Glomerular visceral epithelial cell (primary cell): ENCODE measurements around the gene DISC1.
A peak's percentile ranks its signal among the peaks of the same experiment; 100 is the strongest.

Experiments used
- DNase-seq: peaks from one replicate; pipeline ENCODE4 v3.0.0-alpha.2; 2016; ENCODE audit errors: extremely low spot score

The DISC1 gene

GRCh38 chr1:231695439-231696255, 69.1 kb downstream of the DISC1 start:
- DNase-seq = no peak

DNA sequence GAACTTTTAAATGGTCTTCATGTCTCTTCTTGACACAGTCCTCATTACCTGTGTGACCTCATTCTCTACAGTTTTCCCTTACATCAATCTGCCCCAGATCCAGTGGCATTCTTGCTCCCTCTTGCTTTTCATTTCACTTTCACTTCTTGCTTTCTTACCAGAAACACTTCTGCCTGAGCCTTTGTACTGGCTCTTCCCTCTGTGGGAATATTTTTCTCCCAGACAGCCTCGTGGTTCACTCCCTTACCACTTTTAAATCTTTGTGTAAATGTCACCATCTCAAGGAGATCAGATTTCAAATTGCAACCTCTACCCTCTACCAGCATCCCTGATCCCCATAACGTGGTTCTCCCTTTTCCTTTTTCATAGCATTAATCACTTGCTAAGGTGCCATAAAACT, 73.2 kb downstream of the DISC1 start:
- DNase-seq = no peak

DNA sequence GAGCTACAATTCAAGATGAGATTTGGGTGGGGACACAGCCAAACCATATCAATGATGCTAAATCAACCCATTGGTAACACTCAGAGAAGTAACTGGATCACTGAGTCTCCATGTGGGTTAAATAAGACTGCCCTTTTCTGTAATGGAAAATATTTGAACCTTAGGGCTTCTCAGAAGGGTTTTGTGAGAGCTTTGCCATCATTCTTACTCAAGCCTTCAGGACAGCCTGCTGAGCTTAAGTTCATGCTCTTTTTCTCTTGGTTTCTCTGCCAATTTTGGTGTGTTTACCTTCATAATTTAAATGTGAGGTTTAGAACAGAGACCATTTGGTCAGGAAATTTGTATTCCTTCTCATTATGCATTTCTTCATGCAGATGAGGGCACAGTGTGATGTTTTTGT, 74.7 kb downstream of the DISC1 start:
- no peak for DNase-seq

DNA sequence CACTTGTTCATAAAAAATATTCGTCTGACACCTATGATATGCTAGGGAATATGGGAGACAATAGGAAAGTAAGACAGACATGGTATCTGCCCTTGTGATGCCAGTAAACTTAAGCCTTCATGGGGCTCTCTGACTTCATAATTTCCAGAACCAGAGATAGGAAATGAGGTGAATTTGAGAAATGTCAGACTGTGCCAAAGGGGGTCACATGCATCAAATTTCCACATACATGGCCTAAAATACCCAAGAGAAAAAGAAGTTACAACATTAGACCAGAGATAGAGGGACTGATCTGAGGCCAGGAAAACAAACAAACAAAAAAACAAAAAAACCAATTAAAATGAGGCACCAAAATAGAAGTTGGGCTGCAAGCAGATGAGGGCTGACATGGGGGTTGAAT, 75.7 kb downstream of the DISC1 start:
- no peak for DNase-seq

- DNase-seq = peak; percentile 46
Observed at GRCh38 chr1:231702804-231703203, 76.2 kb downstream of the DISC1 start.

GRCh38 chr1:231705806-231706760, 79.5 kb downstream of the DISC1 start:
- DNase-seq = no peak

- DNase-seq = no peak
Observed at GRCh38 chr1:231706934-231707333, 80.3 kb downstream of the DISC1 start.

DNA sequence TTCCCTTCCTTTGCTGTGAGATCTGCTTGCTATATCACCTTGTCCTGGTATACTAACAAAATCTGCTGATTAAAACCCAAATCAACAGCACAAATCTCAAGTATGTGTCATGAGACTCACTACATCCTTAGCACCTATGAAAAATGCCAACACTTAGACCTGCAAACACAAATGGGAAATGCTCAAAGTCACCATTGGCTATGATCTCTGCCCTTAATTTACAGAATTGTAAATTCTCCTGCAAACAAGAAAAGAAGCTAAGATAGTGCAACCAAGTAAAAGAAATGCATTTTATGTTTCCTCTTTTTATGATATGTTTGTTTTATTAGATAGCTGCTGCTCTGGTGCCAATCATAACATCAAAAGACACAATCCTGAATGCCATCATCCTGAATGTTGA, 80.8 kb downstream of the DISC1 start:
- DNase-seq = no peak

- DNase-seq = no peak
Observed at GRCh38 chr1:231708394-231708793, 81.8 kb downstream of the DISC1 start.

DNA sequence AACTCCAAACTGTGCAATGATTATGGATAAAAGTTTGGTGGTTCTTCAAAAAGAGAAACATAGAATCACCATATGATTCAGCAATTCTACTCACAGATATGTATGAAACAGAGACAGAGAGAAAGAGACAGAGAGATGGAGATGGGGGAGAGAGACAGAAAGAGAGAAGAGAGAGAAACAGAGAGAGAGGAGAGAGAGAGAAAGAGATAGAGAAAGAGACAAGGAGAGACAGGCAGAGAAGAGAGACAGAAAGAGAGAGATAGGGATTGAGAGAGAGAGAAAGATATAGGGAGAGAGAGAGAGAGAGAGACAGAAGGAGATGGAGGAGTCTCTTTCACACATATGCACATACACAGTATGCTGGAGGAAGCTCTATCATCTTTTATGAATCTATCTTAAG, 87.8 kb downstream of the DISC1 start:
- no peak for DNase-seq

DNA sequence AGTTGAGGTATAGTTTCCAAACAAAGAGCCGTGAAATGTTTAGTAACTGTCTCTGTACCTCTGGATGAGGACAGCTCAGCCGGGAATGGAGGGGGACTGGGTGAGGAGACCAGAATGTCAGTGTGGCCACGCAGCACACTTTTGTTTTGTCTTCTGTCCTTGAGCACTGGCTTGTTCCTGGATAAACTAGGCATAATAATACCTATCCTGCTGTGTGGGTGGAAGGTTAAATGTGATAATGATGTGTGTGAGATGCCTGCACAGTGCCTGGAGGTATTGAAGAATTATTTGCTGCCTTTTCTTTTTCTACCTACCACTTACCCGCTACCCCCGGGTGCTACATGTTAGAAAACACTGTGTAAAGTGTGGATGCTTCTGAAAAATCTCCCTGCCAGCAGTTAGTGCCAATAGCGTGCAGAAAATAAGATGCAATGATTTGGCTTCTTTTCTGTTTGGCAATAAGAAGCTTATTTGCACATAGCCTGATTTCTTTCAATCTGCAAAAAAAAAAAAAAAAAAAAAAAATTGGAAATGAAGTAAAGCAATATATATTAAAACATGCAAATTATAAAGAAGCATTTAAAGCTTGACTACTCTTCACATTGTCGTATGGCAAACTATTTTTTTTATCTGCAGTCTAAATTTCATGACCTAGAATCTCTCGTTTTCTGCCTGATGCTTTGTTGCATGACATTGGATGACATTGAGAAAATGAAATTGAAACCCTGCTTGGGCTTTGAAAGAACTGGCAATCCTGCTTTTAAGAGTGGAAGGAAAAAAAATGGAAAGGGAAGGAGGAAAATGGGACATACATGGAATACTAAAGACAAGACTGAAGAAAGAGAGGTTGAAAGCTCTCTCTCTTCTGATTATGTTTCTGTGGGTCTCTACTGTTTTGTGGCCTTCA, 89.5 kb downstream of the DISC1 start:
- no peak for DNase-seq

GRCh38 chr1:231716879-231717278, 90.3 kb downstream of the DISC1 start:
- DNase-seq = no peak

- DNase-seq = no peak
Observed at GRCh38 chr1:231719485-231720183, 93.0 kb downstream of the DISC1 start.

DNA sequence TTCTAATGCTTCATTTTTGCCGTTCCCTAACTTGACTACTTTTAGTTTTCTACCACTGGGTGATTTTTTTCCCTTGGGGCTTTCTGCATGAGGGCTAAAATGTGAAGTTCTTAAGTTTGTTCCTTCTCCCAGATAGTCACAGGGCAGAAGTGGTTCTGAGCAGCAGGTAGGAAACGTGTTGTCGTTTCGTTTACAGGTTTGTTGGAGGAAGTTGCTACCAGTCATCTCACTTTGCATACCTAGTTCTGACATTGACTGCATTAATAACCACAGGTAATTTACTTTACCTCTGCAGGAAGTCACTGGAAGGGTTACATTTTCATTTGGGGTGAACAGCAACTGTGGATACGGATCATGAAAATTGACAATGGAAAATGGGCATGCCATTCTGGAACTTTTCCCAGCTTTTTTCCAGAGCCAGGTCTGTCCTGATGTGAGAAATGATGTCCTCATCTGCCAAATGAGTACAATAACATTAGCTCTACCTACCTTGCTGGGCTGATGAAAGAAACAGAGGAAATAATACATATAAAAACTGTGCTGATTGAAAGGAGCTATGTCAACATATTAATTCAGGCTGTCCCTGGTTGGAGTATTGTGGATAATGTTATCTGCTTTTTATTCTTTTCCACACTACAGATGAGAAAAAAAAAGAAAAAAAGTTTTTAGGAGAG, 94.2 kb downstream of the DISC1 start:
- DNase-seq = no peak

- DNase-seq = no peak
Observed at GRCh38 chr1:231721436-231721835, 94.8 kb downstream of the DISC1 start.

DNA sequence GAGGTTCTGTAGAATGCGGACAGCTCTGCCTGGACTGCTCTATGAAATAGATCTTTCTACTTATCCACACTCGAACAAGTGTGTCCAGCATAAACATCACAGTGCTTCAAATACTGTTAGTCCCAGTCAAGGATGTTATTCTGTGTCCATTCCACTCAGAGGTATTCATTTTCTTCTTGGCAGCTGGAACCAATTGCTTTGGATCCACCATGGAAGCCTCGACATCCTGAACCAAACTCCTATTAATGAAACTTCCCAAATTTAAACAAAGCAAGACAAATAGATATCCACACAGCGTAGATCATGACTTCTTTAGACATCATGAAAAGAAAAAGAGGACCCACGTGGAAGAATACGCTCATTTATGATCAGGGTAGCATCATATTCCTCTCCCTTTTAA, 95.8 kb downstream of the DISC1 start:
- no peak for DNase-seq

DNA sequence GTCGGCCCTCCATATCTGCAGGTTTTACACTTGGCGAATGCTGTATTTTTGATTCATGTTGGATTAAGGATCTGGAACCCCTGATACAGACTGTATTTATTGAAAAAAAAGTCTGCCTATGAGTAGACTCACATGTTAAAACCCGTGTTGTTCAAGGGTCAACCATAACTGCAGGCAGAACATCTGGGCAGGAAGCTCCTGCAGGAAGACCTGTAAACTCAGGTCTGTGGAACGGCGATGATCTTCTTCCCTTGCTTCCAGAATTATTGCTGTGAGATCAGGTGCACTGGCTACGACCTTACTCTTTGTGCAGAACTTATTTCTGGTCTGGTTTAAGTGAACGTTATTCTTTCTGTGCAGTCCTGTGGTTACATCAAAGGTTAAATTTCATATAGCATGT, 96.6 kb downstream of the DISC1 start:
- DNase-seq = no peak

DNA sequence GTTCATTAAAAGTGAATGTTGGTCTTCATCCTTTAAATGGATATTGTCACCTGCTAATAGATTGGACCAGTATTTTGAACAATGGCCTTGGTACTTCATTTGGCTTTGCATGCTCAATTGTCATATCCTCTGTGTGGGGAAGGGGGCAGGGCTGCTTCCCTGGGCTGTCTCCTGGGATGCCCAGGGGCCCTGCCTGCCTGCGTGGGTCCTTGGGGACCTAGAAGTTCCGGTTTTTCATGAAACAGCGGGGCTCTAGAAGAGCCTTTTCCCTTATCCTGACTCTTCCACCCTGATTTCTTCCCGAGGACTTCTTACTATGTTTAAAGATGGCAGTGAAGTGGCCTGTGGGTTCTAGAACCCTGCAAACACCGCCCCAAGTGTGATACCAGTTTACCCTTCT, 97.5 kb downstream of the DISC1 start:
- DNase-seq = no peak

GRCh38 chr1:231724876-231725647, 98.5 kb downstream of the DISC1 start:
- DNase-seq = peak; percentile 41

DNA sequence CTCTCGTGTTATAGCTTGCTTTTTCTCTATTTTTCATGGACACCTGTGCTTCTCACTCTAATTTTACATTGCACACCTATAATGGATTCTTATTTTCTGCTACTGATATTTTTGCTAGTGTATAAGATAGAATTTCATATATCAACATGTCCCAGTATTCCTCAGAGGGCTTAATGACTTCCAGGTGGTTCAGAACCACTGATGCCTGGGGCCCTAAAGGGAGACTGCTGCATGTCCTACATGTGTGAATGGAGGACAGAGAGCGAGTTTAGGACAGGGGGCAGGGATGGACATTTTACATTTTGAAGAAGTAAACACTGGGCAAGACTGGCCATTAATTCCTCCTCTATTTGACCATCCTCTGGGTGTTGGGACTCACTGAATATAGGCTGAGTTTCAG, 100.6 kb downstream of the DISC1 start:
- no peak for DNase-seq
